K562 (cell line): ENCODE data around the gene CACNA2D3. TPM values are rescaled to one million over a fixed set of nuclear protein-coding genes. Genes with fewer than 3 reads are reported as not detected.

Experiments used
- ATAC-seq: fragments of 200-7000 bp; cut with Tn5 transposase; 3 replicates; pipeline ENCODE4 v1.9.1; 2020; ENCODE audit warnings: moderate library complexity
- BruUV-seq: library from RNA; stranded (reverse); fragments of 400-500 nt; replicated peaks from 2 replicates; lab custom pipeline; 2021; lab: Mats Ljungman, UMichigan
- CTCF ChIA-PET: fragments of 300-600 bp; formaldehyde crosslinking; extraction: SDS; loops from one replicate; lab custom pipeline; 2021; ENCODE audit warnings: low intra/inter-chr PET ratio; lab: Yijun Ruan, JAX
- POLR2A ChIA-PET: fragments of 300-600, 350-650 bp; sonication (Branson Sonifier 250); formaldehyde crosslinking; extraction: SDS; loops from one replicate; lab custom pipeline; 2021; ENCODE audit warnings: antibody characterized with exemption, inconsistent platforms; lab: Yijun Ruan, JAX
- DNase-seq, 4 experiments: peaks; one replicate each; pipeline versions ENCODE4 v3.0.0 to v3.0.0-alpha.2; 2011 to 2018; ENCODE audit warnings: low spot score in 3 of 4, mixed read lengths in 3 of 4; ENCODE audit errors: extremely low read depth in 1 of 4
- FAIRE-seq: peaks from 2 replicates; lab custom pipeline; 2011; peaks lifted over from hg19 to GRCh38; lab: Jason Lieb, UNC
- H2AFZ ChIP-seq: 2 replicates; pipeline ENCODE4 v1.6.0; 2011; ENCODE audit warnings: low read depth, low read length, control low read depth, inconsistent platforms
- H3K27ac ChIP-seq: fragments of 200-600 bp; 3 replicates; pipeline ENCODE4 v1.8.0; 2011; ENCODE audit warnings: low read depth, mild to moderate bottlenecking, control low read depth, inconsistent platforms, low read length, moderate library complexity, mixed read lengths; ENCODE audit errors: extremely low read depth
- H3K27me3 ChIP-seq, 2 experiments: fragments of 300-600 bp in 1 of 2; 2 replicates in 1 of 2; 3 replicates in 1 of 2; pipeline versions ENCODE4 v1.6.0 to v1.8.0; 2011; ENCODE audit warnings: inconsistent platforms in 2 of 2, low read length in 2 of 2, mild to moderate bottlenecking in 1 of 2, mixed read lengths in 1 of 2, moderate library complexity in 1 of 2; ENCODE audit not compliant: control insufficient read depth in 2 of 2, insufficient read depth in 2 of 2
- H3K36me3 ChIP-seq: fragments of 300-600 bp; 3 replicates; pipeline ENCODE4 v1.8.0; 2011; ENCODE audit warnings: mild to moderate bottlenecking, low read length, inconsistent platforms; ENCODE audit not compliant: control insufficient read depth, insufficient read depth
- H3K4me1 ChIP-seq, 2 experiments: fragments of 200-600 bp in 1 of 2; replicated peaks in 1 of 2; 2 replicates in 1 of 2; 3 replicates in 1 of 2; pipeline versions ENCODE4 v1.5.1 to v1.8.0; 2011; ENCODE audit warnings: inconsistent platforms in 2 of 2, low read length in 2 of 2, mild to moderate bottlenecking in 1 of 2, mixed read lengths in 1 of 2, moderate library complexity in 1 of 2; ENCODE audit not compliant: control insufficient read depth in 2 of 2, insufficient read depth in 2 of 2
- H3K4me2 ChIP-seq: 2 replicates; pipeline ENCODE4 v1.6.1; 2011; ENCODE audit warnings: low read length, control low read depth, inconsistent platforms, mixed read lengths; ENCODE audit not compliant: insufficient read depth
- H3K4me3 ChIP-seq: fragments of 200-600 bp; sonication (generic), shearing (Covaris generic); 2 replicates; pipeline ENCODE4 v1.5.1; 2016; ENCODE audit warnings: control low read depth, inconsistent platforms
- H3K79me2 ChIP-seq: fragments of 200-600 bp; 3 replicates; pipeline ENCODE4 v1.8.0; 2011; ENCODE audit warnings: low read length, inconsistent platforms; ENCODE audit not compliant: control insufficient read depth, insufficient read depth
- H3K9ac ChIP-seq, 2 experiments: 2 replicates each; pipeline versions ENCODE4 v1.6.0 to v1.6.1; 2011; ENCODE audit warnings: low read depth in 2 of 2, low read length in 2 of 2, control low read depth in 1 of 2, inconsistent platforms in 1 of 2, mild to moderate bottlenecking in 1 of 2, mixed read lengths in 1 of 2; ENCODE audit not compliant: insufficient read depth in 1 of 2
- H3K9me1 ChIP-seq: one replicate; pipeline ENCODE4 v1.6.0; 2011; ENCODE audit warnings: inconsistent platforms, mild to moderate bottlenecking, low read length, moderate library complexity; ENCODE audit not compliant: control insufficient read depth, insufficient read depth
- H3K9me3 ChIP-seq: replicated peaks from 2 replicates; pipeline ENCODE4 v1.5.1; 2011; ENCODE audit warnings: low read depth, low read length, inconsistent platforms; ENCODE audit not compliant: control insufficient read depth, insufficient read depth
- H4K20me1 ChIP-seq: replicated peaks from 2 replicates; pipeline ENCODE4 v1.6.1; 2011; ENCODE audit warnings: low read length, inconsistent platforms, mixed read lengths; ENCODE audit not compliant: control insufficient read depth, insufficient read depth
- CBFA2T3 ChIP-seq: fragments of 450-650 bp; IDR thresholded peaks from 2 replicates; pipeline ENCODE4 v1.6.1; 2017
- CC2D1A ChIP-seq: fragments of 450-650 bp; IDR thresholded peaks from 2 replicates; pipeline ENCODE4 v1.6.1; 2017; ENCODE audit warnings: mild to moderate bottlenecking
- EP300 ChIP-seq: IDR thresholded peaks from 2 replicates; pipeline ENCODE4 v1.6.1; 2012; ENCODE audit warnings: low read length, improper control_type of control experiment
- GATA2 ChIP-seq: sonication (generic); formaldehyde crosslinking; IDR thresholded peaks from 2 replicates; pipeline ENCODE4 v1.4.0; 2020; ENCODE audit warnings: mild to moderate bottlenecking, missing genetic modification reagents
- PYGO2 ChIP-seq: fragments of 450-650 bp; IDR thresholded peaks from 2 replicates; pipeline ENCODE4 v1.6.1; 2016; ENCODE audit warnings: mild to moderate bottlenecking, missing genetic modification characterization, moderate library complexity, missing compliant biosample characterization
- RHOXF2B ChIP-seq: fragments of 250-450 bp; sonication (Bioruptor Pico); conservative IDR thresholded peaks from 2 replicates; pipeline ENCODE4 v1.5.1; 2021
- STAT5A ChIP-seq: IDR thresholded peaks from 2 replicates; pipeline ENCODE4 v1.6.1; 2012; ENCODE audit warnings: low read length, inconsistent platforms, borderline replicate concordance
- WHSC1 ChIP-seq: IDR thresholded peaks from one replicate; pipeline ENCODE4 v1.6.1; 2012; ENCODE audit warnings: low read length, control low read depth, inconsistent platforms
- ZBTB34 ChIP-seq: fragments of 250-450 bp; sonication (Bioruptor Pico); IDR thresholded peaks from 2 replicates; pipeline ENCODE4 v1.8.0; 2021; ENCODE audit warnings: mild to moderate bottlenecking, moderate library complexity
- ZNF140 ChIP-seq: fragments of 250-450 bp; sonication (Bioruptor Pico); IDR thresholded peaks from 2 replicates; pipeline ENCODE4 v1.8.0; 2021; ENCODE audit warnings: moderate library complexity, mild to moderate bottlenecking, inconsistent platforms
- ZNF224 ChIP-seq: sonication (generic); formaldehyde crosslinking; IDR thresholded peaks from 2 replicates; pipeline ENCODE4 v1.8.0; 2022; ENCODE audit warnings: mild to moderate bottlenecking, missing genetic modification reagents
- WGBS: fragments of 100-300 bp; shearing (Covaris generic); methylation state at CpG from one replicate; pipeline ENCODE4 v1.1.6; 2016; ENCODE audit warnings: low coverage, mixed read lengths; ENCODE audit not compliant: insufficient coverage; ENCODE audit errors: missing lambda C conversion rate; 5-methylcytosine and 5-hydroxymethylcytosine counted together
- in situ Hi-C: fragments of 300-500 bp; cut with MboI; formaldehyde crosslinking; loops from 4 replicates; pipeline ENCODE4 v1.15.0; 2018; ENCODE audit warnings: inconsistent platforms, mixed read lengths
- intact Hi-C: fragments of 100-400 bp; cut with micrococcal nuclease; formaldehyde crosslinking; loops from 2 replicates; pipeline ENCODE4 v1.14.2; 2022
- polyA plus RNA-seq, 8 experiments: library from polyadenylated mRNA; depleted of rRNA in 4 of 8; stranded (reverse) in 5 of 8; unstranded in 3 of 8; fragments of >200 nt; fragmentation: Nextera tagmentation in 2 of 8; fragmentation: Illumina TruSeq in 1 of 8; extraction: Ambion mirVana in 2 of 8; extraction: Trizol in 1 of 8; gene quantifications; 2 replicates each; pipeline versions ENCODE4 v1.2.1 to v1.2.3, GENCODE V29; 2011 to 2014; ENCODE audit warnings: inconsistent platforms in 1 of 8, missing spikeins in 1 of 8
- total RNA-seq, 7 experiments: library from RNA; depleted of rRNA in 6 of 7; stranded (reverse); fragments of >200 nt in 6 of 7; fragmentation: Illumina TruSeq in 2 of 7; extraction: Trizol in 2 of 7; gene quantifications; 2 replicates each; pipeline versions ENCODE4 v1.2.1 to v1.2.3, GENCODE V29; 2011 to 2021; ENCODE audit warnings: low replicate concordance in 1 of 7

CACNA2D3 gene
- total and polyA plus RNA-seq, 9 of the 15 experiments (the other 6 are each of a cell fraction or from before 2014, with no cell fraction given): 0.01 TPM; not detected in 8

DNA sequence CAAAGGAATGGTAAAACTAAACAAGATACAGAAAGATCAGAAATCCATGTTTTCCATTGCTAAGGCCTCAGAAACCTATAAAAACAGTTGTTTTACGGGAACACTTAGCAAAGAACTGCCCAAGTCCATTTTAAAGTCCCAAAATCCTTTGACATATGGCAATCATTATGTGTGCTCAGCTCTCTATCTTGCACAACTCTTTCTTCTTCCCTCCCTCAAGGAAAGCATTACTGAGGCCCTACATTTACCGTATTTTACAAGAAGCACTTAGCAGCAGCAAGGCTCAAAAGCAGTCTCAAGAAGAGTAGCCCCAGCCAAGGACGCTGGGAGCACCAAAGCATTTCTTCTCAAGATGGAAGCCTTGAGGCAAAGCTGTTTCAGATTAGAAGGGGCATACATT is 975.1 kb downstream of the CACNA2D3 start:
- 3% methylated on average over 3 of the region's 3 CpGs for WGBS
- intact Hi-C loops (no loop called here), in situ Hi-C loops (no loop called here)
- ChIA-PET CTCF (no interaction called here), POLR2A (no interaction called here)
- no peak overlapping the region for H3K4me3 ChIP-seq
- DNase-seq: no peak
- no peak for ATAC-seq
- H3K9me1 ChIP-seq: no peaks in the 10 kb centered on the region
- H4K20me1 ChIP-seq: no peaks in the 10 kb centered on the region
- no peaks in the 10 kb centered on the region for H3K9me3 ChIP-seq
- FAIRE-seq: no peak
- no peak overlapping the region for H3K4me2 ChIP-seq
- no peak overlapping the region for H3K27ac ChIP-seq
- no peaks in the 10 kb centered on the region for H3K27me3 ChIP-seq
- H3K36me3 ChIP-seq: no peaks in the 10 kb centered on the region
- no peak overlapping the region for H3K9ac ChIP-seq
- no TSS peak for BruUV-seq
- H3K4me1 ChIP-seq: no peaks in the 10 kb centered on the region
- H3K79me2 ChIP-seq: no peaks in the 10 kb centered on the region
- no peak overlapping the region for H2AFZ ChIP-seq
- TF ChIP-seq RHOXF2B (CRISPR knock-in tag) (no peak), CC2D1A (no peak), ZBTB34 (no peak), STAT5A (no peak), WHSC1 (no peak), CBFA2T3 (no peak), EP300 (no peak), GATA2 (CRISPR knock-in tag) (no peak), ZNF224 (CRISPR knock-in tag) (no peak), ZNF140 (CRISPR knock-in tag) (no peak), PYGO2 (tag) (no peak)
- TF ChIP-seq, all 486 proteins: peak for 0
